22Rv1 (cell line): Measurements from ENCODE around the gene SLC12A4.

ENCODE experiments used
- H3K27ac ChIP-seq: fragments of 450-650 bp; 2 replicates; pipeline ENCODE4 v1.5.1; 2017
- ZFX ChIP-seq: fragments of 450-650 bp; IDR thresholded peaks from 2 replicates; pipeline ENCODE4 v1.6.1; 2017; ENCODE audit warnings: antibody characterized with exemption, borderline replicate concordance
- TF ChIP-seq, protein P1 (sequence below): fragments of 450-650 bp; IDR thresholded peaks from 2 replicates; pipeline ENCODE4 v1.5.1; 2017; ENCODE audit warnings: mild to moderate bottlenecking

SLC12A4 gene

DNA sequence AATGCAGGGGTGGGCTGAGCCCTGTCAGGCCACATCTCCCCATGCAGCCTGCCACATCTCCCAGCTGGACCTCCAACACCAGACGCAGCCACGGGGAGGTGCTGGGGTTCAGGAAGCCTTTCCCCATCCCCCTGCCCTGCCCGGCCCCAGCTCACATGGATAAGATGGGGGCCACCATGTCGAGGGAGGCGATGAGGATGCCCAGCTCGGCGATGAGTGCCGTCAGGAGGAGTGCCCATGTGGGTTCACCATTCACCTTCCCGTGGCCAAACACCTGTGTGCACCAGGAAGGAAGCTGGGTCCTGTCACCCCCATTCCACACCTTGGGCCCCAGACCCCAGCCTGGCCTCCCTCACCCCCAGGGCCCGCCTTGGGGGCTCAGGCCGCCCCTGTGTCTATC lies 18.8 kb downstream of the SLC12A4 start:
- TF ChIP-seq, protein P1, sequence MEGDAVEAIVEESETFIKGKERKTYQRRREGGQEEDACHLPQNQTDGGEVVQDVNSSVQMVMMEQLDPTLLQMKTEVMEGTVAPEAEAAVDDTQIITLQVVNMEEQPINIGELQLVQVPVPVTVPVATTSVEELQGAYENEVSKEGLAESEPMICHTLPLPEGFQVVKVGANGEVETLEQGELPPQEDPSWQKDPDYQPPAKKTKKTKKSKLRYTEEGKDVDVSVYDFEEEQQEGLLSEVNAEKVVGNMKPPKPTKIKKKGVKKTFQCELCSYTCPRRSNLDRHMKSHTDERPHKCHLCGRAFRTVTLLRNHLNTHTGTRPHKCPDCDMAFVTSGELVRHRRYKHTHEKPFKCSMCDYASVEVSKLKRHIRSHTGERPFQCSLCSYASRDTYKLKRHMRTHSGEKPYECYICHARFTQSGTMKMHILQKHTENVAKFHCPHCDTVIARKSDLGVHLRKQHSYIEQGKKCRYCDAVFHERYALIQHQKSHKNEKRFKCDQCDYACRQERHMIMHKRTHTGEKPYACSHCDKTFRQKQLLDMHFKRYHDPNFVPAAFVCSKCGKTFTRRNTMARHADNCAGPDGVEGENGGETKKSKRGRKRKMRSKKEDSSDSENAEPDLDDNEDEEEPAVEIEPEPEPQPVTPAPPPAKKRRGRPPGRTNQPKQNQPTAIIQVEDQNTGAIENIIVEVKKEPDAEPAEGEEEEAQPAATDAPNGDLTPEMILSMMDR: no peak
- no peak for TF ChIP-seq ZFX
- H3K27ac ChIP-seq: 0 out of 2 replicates have a peak overlapping the region, but pooled peaks have one; percentile 4

- no peak overlapping the region for H3K27ac ChIP-seq
- TF ChIP-seq ZFX: no peak
- TF ChIP-seq, protein P1: no peak
These were observed 20.4 kb downstream of the SLC12A4 start for GRCh38 chr16:67948015-67948414.

- TF ChIP-seq, protein P1: 0 out of 2 replicates have a peak, but pooled peaks have one; percentile 4
- no peak for TF ChIP-seq ZFX
- no peak overlapping the region for H3K27ac ChIP-seq
These were observed 21.4 kb downstream of the SLC12A4 start for GRCh38 chr16:67946966-67947558.

- no peak overlapping the region for H3K27ac ChIP-seq
- TF ChIP-seq ZFX: no peak
- TF ChIP-seq, protein P1: no peak
These were observed 22.3 kb downstream of the SLC12A4 start for GRCh38 chr16:67946128-67946569.

GRCh38 chr16:67945392-67945933 lies 23.0 kb downstream of the SLC12A4 start:
- H3K27ac ChIP-seq: no peak overlapping the region
- TF ChIP-seq, protein P1: no peak
- TF ChIP-seq ZFX: no peak

GRCh38 chr16:67944690-67945391 lies 23.6 kb downstream of the SLC12A4 start:
- H3K27ac ChIP-seq: no peak overlapping the region
- no peak for TF ChIP-seq ZFX
- TF ChIP-seq, protein P1: no peak
